GM10248 (cell line): ENCODE data around the gene CARD10.

Source experiments
- CTCF ChIA-PET: fragments of 300-600 bp; sonication (Branson Sonifier 250); formaldehyde crosslinking; extraction: SDS; loops from one replicate; lab custom pipeline; 2021; ENCODE audit warnings: antibody characterized with exemption; lab: Yijun Ruan, JAX
- POLR2A ChIA-PET: fragments of 350-650 bp; sonication (Branson Sonifier 250); formaldehyde crosslinking; extraction: SDS; loops from one replicate; lab custom pipeline; 2020; ENCODE audit warnings: antibody characterized with exemption; lab: Yijun Ruan, JAX
- DNase-seq: peaks from one replicate; pipeline ENCODE4 v3.0.0; 2012; ENCODE audit errors: extremely low spot score
- TF ChIP-seq, protein P1 (sequence below): IDR thresholded peaks from 2 replicates; pipeline ENCODE4 v1.5.1; 2012; ENCODE audit warnings: mild to moderate bottlenecking, low read depth; ENCODE audit errors: extremely low read depth, missing control alignments, control extremely low read depth

CARD10 gene

DNA sequence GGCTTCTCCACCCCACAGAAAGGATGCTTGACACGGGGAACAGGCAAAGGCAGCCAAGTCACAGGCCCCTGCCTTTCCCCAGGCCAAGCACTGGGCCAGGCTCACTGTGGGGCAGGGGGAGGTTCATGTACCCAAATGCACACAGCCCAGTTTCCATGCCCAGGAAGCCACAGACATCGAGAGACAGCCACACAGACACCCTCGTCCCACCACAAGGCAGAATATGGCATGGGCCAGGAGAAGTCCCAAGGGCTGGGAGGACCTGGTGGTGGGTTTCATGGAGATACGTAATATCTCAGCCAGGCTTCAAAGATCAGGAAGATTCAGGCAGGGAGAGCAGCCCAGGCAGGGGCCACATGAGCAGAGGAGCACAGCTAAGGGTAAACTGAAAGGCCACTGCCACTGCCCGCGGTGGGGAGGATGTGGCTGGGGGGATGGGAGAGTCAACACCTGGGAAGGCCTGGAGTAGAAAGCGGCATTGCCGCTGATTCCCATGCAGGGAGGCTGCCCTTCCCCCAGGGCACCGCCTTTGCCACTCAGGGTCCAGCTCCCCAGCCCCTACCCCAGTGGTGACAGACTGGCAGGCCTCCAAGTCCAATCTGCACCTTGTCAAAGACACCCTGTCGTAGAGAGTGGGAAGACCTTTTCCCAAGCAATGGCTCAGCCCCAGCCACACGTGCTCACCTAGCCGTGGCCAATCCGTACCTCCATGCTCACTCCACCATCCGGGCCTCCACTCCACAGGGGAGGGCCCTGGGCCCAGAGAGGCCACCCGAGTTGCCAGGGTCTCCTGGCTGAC lies 30.7 kb downstream of the CARD10 start:
- TF ChIP-seq, protein P1, sequence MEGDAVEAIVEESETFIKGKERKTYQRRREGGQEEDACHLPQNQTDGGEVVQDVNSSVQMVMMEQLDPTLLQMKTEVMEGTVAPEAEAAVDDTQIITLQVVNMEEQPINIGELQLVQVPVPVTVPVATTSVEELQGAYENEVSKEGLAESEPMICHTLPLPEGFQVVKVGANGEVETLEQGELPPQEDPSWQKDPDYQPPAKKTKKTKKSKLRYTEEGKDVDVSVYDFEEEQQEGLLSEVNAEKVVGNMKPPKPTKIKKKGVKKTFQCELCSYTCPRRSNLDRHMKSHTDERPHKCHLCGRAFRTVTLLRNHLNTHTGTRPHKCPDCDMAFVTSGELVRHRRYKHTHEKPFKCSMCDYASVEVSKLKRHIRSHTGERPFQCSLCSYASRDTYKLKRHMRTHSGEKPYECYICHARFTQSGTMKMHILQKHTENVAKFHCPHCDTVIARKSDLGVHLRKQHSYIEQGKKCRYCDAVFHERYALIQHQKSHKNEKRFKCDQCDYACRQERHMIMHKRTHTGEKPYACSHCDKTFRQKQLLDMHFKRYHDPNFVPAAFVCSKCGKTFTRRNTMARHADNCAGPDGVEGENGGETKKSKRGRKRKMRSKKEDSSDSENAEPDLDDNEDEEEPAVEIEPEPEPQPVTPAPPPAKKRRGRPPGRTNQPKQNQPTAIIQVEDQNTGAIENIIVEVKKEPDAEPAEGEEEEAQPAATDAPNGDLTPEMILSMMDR, result no peak
- POLR2A ChIA-PET, result no interaction called here
- CTCF ChIA-PET, result interaction anchor here (1.0 to 1.7 kb wide), 3 partner anchors 31 to 172 kb away, joined by 3 to 5 read pairs (median 4); no protein-coding TSS in a partner anchor
- DNase-seq, result no peak

DNA sequence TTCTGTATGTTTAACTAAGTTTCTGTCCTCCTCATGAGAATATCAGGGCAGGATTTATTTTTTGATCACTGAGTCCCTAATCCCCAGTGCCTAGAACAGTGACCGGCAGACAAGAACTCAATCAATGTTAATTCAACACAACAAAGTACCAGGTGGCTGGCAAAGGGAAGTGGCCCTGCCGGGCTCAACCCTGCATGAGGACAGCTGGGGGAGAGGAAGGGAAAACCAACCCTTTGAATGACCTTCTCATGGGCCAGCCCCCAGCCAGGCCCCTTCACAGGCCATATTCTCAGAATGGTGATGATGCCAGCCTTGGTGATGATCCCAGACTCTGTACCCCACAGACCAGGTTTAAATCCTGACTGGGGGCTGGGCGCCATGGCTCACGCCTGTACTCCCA lies 31.6 kb downstream of the CARD10 start:
- POLR2A ChIA-PET, result no interaction called here
- CTCF ChIA-PET, result interaction anchor here (1.3 to 4.1 kb wide), 4 partner anchors 15 to 171 kb away, joined by 3 to 21 read pairs (median 10); no protein-coding TSS in a partner anchor
- no peak for DNase-seq
- TF ChIP-seq, protein P1, result no peak

DNA sequence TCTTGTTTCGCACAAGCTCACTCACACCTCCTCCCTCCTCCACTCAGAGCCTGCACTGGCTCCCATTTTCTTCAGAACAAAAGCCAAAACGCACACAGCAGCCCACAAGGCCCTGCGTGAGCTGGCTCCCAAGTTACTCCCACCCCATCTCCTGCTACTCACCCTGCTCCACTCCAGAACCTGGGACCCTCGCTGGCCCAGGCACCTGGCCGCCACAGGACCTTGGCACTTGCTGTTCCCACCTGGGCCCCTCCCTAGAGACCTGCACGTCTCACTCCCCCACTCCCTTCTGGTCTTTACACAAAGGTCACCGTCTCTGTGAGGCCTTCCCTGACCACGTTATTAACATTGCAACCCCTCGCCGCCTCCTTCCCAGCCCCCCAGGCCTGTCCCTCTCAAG lies 32.1 kb downstream of the CARD10 start:
- TF ChIP-seq, protein P1, result no peak
- POLR2A ChIA-PET, result interaction anchor here (0.8 kb wide), 1 partner anchor 122 kb away, joined by 3 read pairs; the partner anchor contains the start of gene GGA1
- CTCF ChIA-PET, result interaction anchor here (0.9 to 4.1 kb wide), 9 partner anchors 14 to 80 kb away, joined by 3 to 21 read pairs (median 3); no protein-coding TSS in a partner anchor
- DNase-seq, result no peak

DNA sequence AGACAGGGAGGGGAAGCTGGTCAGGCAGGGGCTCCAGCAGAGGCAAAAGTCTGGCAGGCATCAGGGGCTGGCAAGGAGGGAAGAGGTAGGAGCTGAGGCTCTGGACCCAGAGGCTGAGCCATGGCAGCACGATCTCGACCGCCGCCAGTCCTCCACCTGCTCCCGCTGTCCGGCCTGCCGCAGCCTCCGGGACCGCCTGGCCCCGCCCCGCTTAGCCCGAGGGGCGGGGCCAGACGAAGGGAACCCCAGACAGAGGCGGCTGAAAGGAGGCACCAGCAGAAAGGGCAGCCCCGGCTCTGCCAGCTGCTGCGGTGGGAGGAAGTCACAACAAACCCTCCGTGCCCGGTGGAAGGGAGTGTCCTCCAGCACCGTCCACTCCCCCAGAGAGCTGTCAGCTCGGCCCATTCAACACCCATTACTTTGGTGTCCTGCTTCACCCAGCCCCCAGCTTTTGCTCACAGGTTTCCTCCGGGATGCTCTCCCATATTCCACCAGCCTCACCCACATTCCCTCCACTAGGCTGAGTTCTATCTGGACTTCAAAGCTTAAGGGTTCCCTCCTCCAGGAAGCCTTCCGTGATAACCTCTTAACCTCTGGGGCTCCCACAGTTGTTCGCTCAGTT lies 32.9 kb downstream of the CARD10 start, which contains the start of gene MFNG:
Gene MFNG (minus strand): TSS at position 161 of the 622 bp plus-strand sequence. CDS start 207 bp downstream, outside the sequence.
- peak; percentile 94 for DNase-seq
- POLR2A ChIA-PET, result interaction anchor here (0.8 kb wide), 1 partner anchor 123 kb away, joined by 3 read pairs; the partner anchor contains the start of gene GGA1
- TF ChIP-seq, protein P1, result no peak
- CTCF ChIA-PET, result interaction anchor here (0.9 to 4.1 kb wide), 15 partner anchors 9 to 226 kb away, joined by 3 to 21 read pairs (median 3); no protein-coding TSS in a partner anchor

DNA sequence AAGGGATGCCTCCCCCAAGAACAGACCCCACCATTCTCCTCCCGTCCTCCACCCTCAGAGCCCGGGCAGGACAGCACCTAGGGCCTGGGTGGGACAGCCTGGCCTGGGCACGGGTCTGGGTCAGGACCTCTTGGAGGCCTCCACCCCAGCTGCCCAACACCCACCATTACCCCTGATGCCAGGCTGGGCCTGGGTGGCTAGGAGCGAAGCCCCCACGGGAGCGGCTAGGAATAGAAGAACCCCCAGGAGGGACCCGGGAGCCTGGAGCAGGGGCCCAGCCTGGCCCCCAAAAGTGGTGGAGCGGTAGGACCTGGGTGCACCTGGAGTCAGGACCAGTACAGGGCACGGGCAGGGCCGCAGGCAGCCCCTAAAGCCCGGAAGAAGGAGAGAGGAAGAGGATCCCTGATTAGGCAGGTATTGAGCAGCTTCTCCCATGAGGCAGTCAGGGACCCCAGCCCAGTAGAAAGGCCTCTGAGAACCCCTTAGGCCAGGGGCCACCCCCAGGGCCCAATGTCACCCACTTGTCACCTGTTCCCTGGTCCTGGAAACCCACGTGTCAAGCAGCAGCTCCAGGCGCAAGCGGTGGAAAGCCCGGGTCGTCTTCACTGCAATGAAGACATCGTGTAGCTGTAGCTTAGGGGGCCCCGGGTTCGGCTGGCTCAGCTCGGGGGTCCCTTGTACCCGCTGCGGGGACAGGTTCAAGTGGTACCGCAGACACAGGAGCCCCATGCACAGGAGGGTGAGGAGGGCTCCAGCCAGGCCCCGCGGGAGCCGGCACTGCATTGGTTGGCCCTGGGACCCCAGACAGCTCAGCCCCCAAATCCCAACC lies 33.6 kb downstream of the CARD10 start:
- DNase-seq, result peak; percentile 44
- TF ChIP-seq, protein P1, result no peak
- CTCF ChIA-PET, result interaction anchor here (1.1 to 4.1 kb wide), 12 partner anchors 10 to 226 kb away, joined by 3 to 21 read pairs (median 4); no protein-coding TSS in a partner anchor
- POLR2A ChIA-PET, result interaction anchor here (1.4 kb wide), 1 partner anchor 286 kb away, joined by 3 read pairs; no protein-coding TSS in a partner anchor
